ENCODE measurements around the gene NR6A1. TPM values are rescaled to one million over a fixed set of nuclear protein-coding genes. Genes with fewer than 3 reads are reported as not detected.

The NR6A1 gene
- total RNA-seq, 2 experiments from 2014 or later = not detected

GRCh38 chr9:124493218-124493617 lies 277.9 kb downstream of the NR6A1 start:
- Mint-ChIP-seq H3K36me3 (ENCODE audit: low read depth) (no peaks in the 10 kb centered on the region), H3K4me3 (no peak overlapping the region), H3K27me3 (peaks cover 3% of the 10 kb centered on the region), H3K4me1 (ENCODE audit: low read depth) (peaks cover 10% of the 10 kb centered on the region), H3K9me3 (no peaks in the 10 kb centered on the region), H3K27ac (no peak overlapping the region)
- ATAC-seq (ENCODE audit: poor library complexity) (no peak), DNase-seq (no peak)
- Histone ChIP-seq H3K4me3 (ENCODE audit: low read length) (no peak overlapping the region), H3K27me3 (ENCODE audit: control insufficient read depth in 1 of 2, insufficient read depth in 2 of 2, low read length in 2 of 2) (peaks cover 2 to 3% of the 10 kb centered on the region in 2 experiments), H3K9me3 (ENCODE audit: control insufficient read depth in 1 of 2, insufficient read depth in 1 of 2, low read length in 2 of 2) (no peaks in the 10 kb centered on the region), H3K27ac (ENCODE audit: low read depth in 1 of 2, low read length in 2 of 2) (no peak overlapping the region), H3K36me3 (ENCODE audit: insufficient read depth, low read length) (no peaks in the 10 kb centered on the region), H3K4me1 (ENCODE audit: insufficient read depth, low read length) (peaks cover 16% of the 10 kb centered on the region)
- POLR2A ChIA-PET = no interaction called here
- CTCF ChIA-PET = interaction anchor here (0.5 kb wide), 1 partner anchor 74 kb away, joined by 3 read pairs; no protein-coding TSS in a partner anchor
- intact Hi-C loops (cut with DNase I, micrococcal nuclease) = no loop called here
- TF ChIP-seq, protein P1, sequence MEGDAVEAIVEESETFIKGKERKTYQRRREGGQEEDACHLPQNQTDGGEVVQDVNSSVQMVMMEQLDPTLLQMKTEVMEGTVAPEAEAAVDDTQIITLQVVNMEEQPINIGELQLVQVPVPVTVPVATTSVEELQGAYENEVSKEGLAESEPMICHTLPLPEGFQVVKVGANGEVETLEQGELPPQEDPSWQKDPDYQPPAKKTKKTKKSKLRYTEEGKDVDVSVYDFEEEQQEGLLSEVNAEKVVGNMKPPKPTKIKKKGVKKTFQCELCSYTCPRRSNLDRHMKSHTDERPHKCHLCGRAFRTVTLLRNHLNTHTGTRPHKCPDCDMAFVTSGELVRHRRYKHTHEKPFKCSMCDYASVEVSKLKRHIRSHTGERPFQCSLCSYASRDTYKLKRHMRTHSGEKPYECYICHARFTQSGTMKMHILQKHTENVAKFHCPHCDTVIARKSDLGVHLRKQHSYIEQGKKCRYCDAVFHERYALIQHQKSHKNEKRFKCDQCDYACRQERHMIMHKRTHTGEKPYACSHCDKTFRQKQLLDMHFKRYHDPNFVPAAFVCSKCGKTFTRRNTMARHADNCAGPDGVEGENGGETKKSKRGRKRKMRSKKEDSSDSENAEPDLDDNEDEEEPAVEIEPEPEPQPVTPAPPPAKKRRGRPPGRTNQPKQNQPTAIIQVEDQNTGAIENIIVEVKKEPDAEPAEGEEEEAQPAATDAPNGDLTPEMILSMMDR (IDR thresholded peaks at IDR 0.05) = no peak

DNA sequence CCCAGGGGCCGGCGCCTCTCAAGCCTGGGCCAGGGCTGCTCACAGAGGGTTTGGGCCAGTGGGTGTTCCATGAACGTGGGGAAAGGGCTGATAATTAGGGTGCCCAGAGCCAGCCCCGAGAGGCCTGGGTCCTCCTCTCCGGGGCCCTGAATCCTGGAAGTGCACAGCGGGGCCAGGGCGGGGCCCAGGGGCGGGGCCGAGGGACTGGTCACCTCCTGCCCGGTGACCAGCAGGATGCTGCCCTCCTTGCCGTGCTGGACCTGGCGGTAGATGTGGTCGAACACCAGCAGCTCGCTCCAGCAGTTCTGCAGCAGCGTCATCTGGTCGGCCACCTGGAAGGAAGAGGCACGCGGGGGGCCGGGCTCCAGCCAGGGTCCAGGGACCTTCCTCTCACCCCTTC lies 278.3 kb downstream of the NR6A1 start:
- no peak for DNase-seq
- H3K4me3 ChIP-seq (ENCODE audit: low read length) = no peak overlapping the region
- intact Hi-C loops (cut with DNase I, micrococcal nuclease) = no loop called here
- H3K36me3 ChIP-seq (ENCODE audit: insufficient read depth, low read length) = no peaks in the 10 kb centered on the region
- Mint-ChIP-seq H3K9me3 (no peaks in the 10 kb centered on the region), H3K4me1 (ENCODE audit: low read depth) (peaks cover 10% of the 10 kb centered on the region), H3K27ac (no peak overlapping the region), H3K27me3 (peaks cover 5% of the 10 kb centered on the region), H3K4me3 (no peak overlapping the region), H3K36me3 (ENCODE audit: low read depth) (no peaks in the 10 kb centered on the region)
- no peak overlapping the region for H3K27ac ChIP-seq (ENCODE audit: low read depth in 1 of 2, low read length in 2 of 2)
- peaks cover 2 to 4% of the 10 kb centered on the region in 2 experiments for H3K27me3 ChIP-seq (ENCODE audit: control insufficient read depth in 1 of 2, insufficient read depth in 2 of 2, low read length in 2 of 2)
- ATAC-seq (ENCODE audit: poor library complexity) = no peak
- CTCF ChIA-PET = interaction anchor here (0.5 kb wide), 1 partner anchor 75 kb away, joined by 3 read pairs; no protein-coding TSS in a partner anchor
- TF ChIP-seq, protein P1 (IDR thresholded peaks at IDR 0.05) = no peak
- POLR2A ChIA-PET = no interaction called here
- no peaks in the 10 kb centered on the region for H3K9me3 ChIP-seq (ENCODE audit: control insufficient read depth in 1 of 2, insufficient read depth in 1 of 2, low read length in 2 of 2)
- H3K4me1 ChIP-seq (ENCODE audit: insufficient read depth, low read length) = peaks cover 16% of the 10 kb centered on the region

GRCh38 chr9:124491049-124491975 lies 279.8 kb downstream of the NR6A1 start:
- H3K36me3 ChIP-seq (ENCODE audit: insufficient read depth, low read length) = no peaks in the 10 kb centered on the region
- H3K27me3 ChIP-seq (ENCODE audit: control insufficient read depth in 1 of 2, insufficient read depth in 2 of 2, low read length in 2 of 2) = peaks cover 2 to 4% of the 10 kb centered on the region in 2 experiments
- intact Hi-C loops (cut with DNase I, micrococcal nuclease) = no loop called here
- CTCF ChIA-PET = no interaction called here
- peaks cover 10% of the 10 kb centered on the region for H3K4me1 Mint-ChIP-seq (ENCODE audit: low read depth)
- TF ChIP-seq, protein P1 (IDR thresholded peaks at IDR 0.05) = no peak
- H3K36me3 Mint-ChIP-seq (ENCODE audit: low read depth) = no peaks in the 10 kb centered on the region
- no peak overlapping the region for H3K4me3 Mint-ChIP-seq
- ATAC-seq (ENCODE audit: poor library complexity) (no peak), DNase-seq (no peak)
- no peak overlapping the region for H3K4me3 ChIP-seq (ENCODE audit: low read length)
- POLR2A ChIA-PET = no interaction called here
- H3K9me3 Mint-ChIP-seq = no peaks in the 10 kb centered on the region
- H3K27ac Mint-ChIP-seq = no peak overlapping the region
- H3K27me3 Mint-ChIP-seq = peaks cover 5% of the 10 kb centered on the region
- no peak overlapping the region for H3K27ac ChIP-seq (ENCODE audit: low read depth in 1 of 2, low read length in 2 of 2)
- no peaks in the 10 kb centered on the region for H3K9me3 ChIP-seq (ENCODE audit: control insufficient read depth in 1 of 2, insufficient read depth in 1 of 2, low read length in 2 of 2)
- H3K4me1 ChIP-seq (ENCODE audit: insufficient read depth, low read length) = peaks cover 11% of the 10 kb centered on the region
